Activated CD8-positive, alpha-beta memory T cell treated with anti-CD3 and anti-CD28 coated beads for 1 hour (primary cell): Measurements from ENCODE around the gene ELF3.
"Not testable (repeated sequence)": the region's sequence is repeated elsewhere in the genome, so short reads cannot be mapped to it uniquely, and the experiment has no call there.

Experiments used
- DNase-seq, 2 donors: peaks; one replicate each; pipeline ENCODE4 v3.0.0-alpha.2; 2020; ENCODE audit warnings: low read depth in 1 of 2; ENCODE audit errors: extremely low read depth in 1 of 2

The ELF3 gene

DNA sequence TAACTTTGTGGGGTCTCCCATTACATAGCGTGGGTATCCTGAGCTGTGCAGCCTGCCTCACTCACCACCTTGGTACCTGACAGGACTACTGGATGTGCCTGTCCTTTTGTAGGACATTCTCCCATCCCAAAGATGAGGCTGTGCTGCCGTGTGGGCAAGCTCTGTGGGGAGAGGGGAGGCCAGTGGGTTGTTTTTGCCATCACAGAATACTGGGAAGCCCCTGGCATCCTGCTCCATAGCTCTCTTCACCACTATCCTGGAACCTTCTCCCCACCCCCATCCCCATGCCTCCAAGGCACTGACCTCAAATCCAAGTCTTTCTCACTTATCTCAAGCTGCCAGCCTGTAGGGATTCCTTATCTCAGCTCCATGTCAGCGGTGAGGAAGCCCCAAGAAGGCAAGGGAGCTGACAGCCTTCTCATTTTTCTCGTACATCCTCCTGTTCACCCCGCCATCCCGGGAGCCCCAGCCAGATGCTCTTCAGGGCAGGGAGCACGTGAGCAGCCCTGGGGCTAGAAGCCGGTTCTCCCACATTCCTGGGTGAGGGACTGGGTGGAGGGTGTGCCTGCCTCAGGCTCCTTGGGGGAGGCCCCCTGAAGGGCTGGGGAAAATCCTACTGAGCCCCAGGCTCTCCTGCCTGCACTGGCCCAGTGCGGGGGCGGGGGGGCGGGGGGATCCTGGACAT lies 2.4 kb upstream of the ELF3 start:
- no peak for DNase-seq

DNA sequence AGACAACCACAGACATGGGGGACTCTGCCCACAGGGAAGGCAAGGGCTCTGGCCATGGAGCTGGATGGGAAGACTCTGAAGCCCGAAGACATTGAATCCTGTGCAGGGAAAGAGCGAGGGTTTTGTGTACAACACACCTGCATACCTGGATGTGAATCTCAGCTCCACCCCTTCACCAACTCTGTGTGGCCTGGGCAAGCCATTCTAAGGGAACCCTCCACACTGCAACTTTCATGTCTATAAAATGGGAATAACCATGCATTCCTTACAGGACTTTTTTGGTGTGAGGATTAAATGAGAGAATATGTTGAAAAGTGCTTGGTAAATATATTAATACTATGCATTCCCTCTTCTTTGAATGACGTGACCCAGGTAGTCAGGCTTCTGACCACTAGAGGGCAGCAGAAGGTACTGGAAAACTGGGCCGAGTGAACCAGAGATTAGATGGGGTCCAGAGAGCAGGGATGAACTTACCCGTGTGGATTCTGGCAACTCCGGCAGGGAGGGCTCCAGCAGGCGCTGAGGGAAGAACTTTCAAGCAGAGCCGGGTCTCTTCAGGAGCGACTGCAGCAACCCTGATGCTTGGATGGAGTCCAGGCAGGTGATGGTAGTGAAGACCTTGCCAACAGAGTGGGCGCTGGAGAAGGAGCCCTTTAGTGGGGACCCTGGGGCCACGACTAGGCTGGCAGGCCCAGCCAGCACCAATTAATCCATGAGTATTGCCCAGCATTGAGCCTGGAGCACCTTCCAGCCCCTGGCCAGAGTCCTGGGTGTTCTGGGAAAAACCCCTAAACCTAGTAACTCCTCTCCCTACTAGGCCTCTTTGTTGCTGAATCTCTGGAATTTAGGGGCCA lies 834 bp upstream of the ELF3 start:
- peak; percentile 10 to 27 for DNase-seq

DNA sequence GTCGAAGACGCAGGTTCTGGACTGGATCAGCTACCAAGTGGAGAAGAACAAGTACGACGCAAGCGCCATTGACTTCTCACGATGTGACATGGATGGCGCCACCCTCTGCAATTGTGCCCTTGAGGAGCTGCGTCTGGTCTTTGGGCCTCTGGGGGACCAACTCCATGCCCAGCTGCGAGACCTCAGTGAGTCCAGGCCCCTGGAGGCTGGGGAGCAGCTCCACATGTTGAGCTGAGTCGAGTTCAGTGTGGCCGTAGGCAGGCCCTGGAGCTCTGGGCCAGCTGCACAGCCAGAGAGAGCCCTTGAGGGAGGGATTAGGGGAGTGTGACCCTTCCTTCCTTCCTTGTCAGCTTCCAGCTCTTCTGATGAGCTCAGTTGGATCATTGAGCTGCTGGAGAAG lies 1.6 kb downstream of the ELF3 start:
- no peak for DNase-seq

DNA sequence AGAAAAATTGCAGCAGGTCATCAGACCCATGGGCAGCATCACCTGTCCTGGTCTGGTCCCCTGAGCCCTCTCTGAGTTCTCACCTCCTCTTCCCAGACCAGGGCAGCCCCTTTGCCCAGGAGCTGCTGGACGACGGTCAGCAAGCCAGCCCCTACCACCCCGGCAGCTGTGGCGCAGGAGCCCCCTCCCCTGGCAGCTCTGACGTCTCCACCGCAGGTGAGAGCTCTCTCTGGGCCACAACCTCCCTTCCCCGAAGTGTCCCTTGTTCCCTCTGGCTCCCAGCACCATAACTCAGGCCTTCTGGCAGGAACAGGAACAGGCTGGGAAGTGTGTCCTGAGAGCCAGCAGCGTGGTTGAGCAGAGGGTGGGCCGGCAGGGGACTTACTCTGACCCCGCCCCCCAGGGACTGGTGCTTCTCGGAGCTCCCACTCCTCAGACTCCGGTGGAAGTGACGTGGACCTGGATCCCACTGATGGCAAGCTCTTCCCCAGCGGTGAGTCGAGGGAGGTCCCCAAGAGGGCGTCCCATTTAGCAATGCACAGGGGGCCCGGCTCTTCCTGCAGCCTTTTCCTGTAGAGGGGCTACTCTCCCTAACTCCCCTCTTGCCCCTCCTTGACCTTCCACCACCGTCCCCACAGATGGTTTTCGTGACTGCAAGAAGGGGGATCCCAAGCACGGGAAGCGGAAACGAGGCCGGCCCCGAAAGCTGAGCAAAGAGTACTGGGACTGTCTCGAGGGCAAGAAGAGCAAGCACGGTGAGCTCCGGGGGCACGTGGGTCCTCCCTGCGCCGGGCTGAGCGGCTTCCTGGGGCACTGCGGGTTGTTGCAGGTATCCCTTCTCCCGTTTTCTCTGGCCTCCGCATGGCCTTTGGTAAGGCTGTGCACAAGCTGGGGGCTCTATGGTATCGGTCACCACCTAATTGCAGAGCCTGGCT lies 2.4 kb downstream of the ELF3 start:
- DNase-seq = no peak

DNA sequence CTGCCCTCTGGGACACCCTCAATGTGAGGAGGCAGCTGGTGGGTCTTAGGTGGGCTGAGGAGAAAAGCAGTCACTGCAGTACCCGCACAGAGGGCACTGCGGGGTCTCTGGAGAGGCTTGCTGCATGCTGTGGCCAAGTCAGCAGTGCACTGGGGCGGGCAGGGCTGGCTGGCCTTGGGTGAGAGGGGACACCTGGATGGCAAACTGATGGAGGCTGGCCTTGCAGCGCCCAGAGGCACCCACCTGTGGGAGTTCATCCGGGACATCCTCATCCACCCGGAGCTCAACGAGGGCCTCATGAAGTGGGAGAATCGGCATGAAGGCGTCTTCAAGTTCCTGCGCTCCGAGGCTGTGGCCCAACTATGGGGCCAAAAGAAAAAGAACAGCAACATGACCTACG lies 3.2 kb downstream of the ELF3 start:
- no peak for DNase-seq

DNA sequence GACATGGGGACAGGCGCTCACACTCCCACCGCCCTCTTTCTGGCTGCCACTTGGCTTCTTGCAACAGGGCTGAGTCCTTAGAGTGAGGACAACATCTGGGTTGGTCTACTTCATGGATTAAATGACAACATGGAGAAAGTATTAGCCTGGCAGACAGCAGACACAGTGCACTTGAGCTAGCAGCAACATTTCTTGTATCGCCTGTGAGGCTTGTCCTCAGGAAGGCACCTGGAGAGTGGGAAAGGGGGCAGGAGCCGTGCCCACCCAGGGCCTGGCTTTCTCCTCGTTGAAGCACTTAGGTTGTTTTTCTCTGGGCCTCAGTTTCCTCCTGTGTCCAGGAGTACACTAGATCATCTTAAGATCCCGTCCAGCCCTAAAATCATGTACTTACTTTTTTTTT lies 3.7 kb downstream of the ELF3 start:
- DNase-seq = no peak

DNA sequence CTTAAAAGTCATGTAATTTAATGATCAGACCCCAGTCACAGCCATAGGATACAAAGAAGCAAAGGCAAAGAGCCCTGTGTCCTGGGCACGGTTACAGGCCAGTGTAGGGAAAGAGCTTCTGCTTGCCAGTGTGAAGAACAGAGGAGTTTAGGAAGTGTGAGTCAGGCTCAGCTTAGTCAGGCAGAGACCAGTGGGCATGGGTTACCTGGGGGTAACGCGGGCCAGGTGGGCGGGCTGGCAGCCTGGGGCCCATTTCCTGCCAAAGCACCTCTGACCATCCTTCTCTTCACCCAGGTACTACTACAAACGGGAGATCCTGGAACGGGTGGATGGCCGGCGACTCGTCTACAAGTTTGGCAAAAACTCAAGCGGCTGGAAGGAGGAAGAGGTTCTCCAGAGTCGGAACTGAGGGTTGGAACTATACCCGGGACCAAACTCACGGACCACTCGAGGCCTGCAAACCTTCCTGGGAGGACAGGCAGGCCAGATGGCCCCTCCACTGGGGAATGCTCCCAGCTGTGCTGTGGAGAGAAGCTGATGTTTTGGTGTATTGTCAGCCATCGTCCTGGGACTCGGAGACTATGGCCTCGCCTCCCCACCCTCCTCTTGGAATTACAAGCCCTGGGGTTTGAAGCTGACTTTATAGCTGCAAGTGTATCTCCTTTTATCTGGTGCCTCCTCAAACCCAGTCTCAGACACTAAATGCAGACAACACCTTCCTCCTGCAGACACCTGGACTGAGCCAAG lies 4.7 kb downstream of the ELF3 start:
- no peak for DNase-seq

DNA sequence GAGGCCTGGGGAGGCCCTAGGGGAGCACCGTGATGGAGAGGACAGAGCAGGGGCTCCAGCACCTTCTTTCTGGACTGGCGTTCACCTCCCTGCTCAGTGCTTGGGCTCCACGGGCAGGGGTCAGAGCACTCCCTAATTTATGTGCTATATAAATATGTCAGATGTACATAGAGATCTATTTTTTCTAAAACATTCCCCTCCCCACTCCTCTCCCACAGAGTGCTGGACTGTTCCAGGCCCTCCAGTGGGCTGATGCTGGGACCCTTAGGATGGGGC lies 5.2 kb downstream of the ELF3 start:
- no peak for DNase-seq

DNA sequence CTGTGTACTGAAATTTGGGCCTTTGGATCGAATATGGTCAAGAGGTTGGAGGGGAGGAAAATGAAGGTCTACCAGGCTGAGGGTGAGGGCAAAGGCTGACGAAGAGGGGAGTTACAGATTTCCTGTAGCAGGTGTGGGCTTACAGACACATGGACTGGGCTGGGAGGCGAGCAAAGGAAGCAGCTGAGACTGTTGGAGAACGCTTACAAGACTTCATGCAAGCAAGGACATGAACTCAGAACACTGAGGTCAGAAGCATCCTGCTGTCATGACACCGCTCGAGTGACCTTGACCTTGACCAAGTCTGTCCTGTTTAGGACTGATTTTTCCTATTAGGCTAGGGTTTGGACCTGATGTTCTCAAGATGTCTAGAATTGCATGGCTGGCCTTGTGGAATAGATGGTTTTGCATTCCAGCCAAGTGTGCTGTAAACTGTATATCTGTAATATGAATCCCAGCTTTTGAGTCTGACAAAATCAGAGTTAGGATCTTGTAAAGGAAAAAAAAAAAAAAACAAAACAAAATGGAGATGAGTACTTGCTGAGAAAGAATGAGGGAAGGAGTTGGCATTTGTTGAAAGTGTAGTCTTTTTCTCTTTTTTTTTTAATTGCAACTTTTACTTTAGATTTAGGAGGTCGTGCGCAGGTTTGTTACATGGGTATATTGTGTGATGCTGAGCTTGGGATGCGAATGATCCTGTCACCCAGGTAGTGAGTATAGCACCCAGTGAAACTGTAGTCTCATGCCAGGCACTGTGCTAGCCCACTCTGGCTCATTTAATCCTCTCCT lies 5.8 kb downstream of the ELF3 start:
- DNase-seq = no peak

DNA sequence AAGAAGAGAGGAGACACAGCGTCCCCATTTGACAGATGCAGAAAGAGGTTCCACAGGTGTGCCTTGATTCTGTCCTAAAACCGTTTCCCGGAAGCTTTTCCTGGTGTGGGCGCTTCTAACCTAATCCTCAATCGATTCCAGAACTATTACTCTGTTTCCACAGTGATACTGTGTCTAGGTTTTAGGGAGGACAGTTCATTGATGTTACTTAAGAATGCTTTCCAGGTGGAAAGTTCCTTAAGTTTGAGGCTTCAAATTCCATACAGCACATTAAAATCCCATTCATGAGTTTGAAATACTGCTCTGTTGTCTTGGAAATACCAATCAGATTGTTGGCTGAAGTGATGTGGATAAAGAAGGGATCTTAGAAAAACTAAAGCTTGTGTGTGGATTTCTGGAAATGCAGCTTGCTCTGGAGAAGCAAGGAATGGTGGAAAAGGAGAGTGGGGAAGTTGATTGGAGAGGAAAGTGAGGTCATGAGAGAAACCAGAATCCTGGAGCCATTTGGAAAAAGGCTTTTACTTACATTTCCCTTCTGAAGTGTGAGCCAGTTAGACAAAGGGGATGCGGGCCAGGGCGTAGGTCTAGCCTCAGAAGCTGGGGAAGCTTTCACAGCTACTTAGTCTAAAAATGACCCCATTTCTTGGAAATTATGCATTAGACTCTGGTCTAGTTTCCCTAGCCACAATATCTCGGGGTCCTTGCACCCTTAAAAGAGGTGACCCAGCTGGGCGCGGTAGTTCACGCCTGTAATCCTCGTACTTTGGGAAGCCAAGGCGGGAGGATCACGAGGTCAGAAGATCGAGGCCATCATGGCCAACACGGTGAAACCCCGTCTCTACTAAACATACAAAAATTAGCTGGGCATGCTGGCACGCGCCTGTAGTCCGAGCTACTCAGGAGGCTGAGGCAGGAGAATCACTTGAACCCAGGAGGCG lies 6.7 kb downstream of the ELF3 start:
- no peak for DNase-seq

DNA sequence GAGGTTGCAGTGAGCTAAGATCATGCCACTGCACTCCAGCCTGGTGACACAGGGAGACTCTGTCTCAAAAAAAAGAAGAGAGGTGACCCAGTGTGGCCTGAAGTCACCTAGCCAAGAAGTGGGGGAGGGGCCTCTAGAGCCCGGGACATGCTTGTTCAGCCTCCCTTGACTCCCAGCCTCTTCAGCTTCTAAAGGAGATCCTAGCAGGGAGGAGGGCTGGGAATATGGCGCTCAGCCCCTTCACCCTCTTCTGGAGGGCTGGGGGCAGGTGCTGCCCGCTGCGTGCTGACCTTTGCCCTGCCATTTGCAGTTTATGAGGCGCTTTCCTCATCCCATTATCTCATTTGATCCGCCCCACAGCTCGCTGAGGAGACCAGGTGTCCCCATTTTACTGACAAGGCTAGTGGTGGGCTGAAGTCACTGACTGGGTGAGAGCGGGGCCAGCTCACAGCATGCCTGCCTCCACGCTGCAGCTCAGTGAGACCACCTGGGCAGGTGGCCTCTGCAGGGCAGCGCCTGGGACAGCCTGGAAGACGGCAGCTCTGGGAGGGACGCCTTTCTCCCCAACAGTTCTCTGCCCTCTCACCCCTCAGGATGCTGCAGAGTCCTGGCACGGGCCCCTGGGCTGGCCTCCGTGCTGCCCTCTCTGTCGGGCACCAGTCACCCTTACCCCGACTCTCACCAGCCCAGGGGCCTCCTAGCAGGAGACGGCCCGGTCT lies 7.5 kb downstream of the ELF3 start:
- no peak for DNase-seq

DNA sequence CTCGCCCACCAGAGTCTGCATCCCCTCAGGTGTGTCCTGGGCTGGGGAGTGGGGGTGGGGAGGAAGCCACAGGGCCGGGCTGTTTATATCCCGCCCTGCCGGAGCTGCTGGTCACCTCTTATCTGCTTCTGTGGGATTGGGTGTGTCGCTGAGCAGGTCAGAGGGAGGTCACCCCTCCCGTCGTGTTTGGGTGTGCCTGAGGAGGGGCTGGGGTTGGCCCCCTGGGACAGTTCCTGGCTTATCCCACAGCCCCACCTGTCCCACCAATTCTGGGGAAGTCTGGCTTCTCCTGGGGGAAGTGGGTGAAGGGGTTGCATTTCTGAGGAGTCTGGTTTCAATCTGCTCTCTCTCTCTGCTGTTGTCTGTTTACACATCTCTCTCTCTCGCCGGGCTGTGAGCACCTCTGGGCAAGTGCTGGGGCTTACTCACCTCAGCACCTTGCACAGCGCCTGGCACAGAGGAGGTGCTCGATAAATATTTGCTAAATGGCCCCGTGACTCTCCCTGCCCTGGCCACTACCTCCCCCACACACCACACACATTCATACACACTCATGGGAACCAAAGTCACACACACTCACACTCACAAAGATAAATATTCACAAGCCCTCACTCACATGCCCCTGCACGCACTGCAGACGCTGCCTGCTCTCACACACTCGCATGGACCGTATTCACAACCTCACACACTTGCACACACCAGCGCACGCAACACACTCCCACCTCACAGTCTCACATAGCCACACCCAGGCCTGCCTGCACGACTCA lies 8.3 kb downstream of the ELF3 start:
- DNase-seq = no peak

DNA sequence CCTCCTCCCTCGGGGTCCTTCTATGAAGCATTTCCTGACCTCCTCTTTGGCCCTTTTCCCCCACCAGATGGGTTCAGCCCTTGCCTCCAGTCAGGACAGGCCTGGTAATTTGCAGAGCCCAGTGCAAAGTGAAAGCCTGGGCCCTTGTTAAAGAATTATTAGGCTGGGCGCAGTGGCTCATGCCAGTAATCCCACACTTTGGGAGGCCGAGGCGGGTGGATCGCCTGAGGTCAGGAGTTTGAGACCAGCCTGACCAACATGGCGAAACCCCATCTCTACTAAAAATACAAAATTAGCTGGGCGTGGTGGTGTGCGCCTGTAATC lies 8.8 kb downstream of the ELF3 start:
- not testable (repeated sequence) for DNase-seq

DNA sequence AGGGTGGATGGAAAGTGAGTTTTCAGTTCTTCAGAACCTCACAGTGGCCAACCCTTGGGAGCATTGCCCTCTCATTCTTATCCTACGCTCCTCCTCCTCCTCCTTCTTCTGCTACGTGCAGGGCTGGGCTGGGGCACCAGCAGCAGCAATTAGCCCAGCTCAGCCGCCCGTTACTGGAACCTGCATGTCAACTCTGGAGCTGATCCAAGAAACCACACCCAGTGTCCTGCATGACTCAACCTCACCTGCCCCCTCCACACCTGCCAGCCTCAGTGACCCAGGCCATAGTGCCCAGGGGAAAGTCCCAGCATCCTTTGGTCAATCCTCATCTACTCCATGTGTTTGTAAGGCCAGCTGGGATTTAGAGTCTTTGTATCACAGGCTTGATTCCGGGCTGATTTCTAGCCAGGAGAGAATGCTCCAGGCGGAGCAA lies 12.6 kb downstream of the ELF3 start:
- DNase-seq = no peak

DNA sequence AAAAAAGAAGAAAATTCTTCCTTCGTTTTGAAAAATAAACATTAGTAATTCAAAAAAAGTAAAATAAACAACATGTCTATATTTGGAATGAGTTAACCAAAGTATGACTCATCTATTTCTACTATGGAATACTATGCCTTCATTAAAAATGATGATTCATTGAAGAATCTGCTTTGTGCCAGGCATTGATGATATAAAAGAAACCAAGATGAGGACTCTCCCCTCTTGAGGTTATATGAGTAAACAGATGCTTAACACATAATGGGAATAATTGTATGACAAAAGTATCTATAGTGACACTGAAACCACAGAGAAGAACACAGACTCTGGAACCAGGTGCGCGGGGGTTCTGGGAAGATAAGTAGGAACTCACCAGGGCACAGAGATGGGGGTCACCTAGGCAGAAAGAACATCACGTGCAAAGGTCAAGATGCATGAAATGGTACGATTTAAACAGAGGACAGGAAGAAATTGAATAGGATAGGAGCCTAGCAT lies 18.8 kb downstream of the ELF3 start:
- no peak for DNase-seq

DNA sequence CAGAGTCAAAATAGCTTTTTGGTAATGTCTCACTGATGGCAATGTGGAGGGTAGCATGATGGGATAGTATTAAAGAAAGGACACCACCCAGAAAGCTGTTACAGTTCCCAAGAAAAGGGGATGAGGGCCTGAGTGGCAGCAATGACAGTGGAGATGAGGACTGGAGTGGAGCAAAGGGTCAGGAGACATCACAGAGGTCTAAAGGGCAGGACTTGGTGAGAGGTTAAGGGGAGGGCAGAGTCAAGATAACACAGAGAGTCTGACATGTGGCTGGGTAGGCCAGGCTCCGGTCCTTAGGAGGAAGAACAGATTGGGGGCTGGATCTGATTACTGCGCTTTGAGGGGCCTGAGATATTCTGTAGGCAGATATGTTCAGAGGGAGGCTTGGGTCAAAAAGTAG lies 19.3 kb downstream of the ELF3 start:
- no peak for DNase-seq

DNA sequence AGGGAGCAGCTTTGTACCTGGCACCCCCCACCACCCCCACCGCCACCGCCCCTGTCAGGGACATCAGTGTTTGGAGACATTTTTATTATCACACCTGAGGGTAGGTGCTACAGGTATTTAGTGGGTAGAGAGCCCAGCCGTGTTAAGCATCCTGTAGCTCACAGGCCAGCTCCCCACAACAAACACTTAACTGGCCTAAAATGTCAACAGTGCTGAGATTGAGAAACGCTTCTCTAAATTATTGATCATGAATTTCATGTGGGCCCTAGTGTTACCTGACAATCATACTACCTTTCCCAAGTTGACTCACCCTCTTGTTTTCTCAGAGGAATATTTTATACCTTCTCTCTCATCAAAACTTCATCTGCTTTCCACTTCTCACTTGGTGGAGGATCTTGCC lies 21.4 kb downstream of the ELF3 start:
- DNase-seq = no peak
